NCI-H2029 (cell line): Measurements from ENCODE around the gene WWC2.

Source experiments
- DNase-seq: peaks from one replicate; lab custom pipeline; 2025; lab: John Stamatoyannopoulos, UW

Gene WWC2

DNA sequence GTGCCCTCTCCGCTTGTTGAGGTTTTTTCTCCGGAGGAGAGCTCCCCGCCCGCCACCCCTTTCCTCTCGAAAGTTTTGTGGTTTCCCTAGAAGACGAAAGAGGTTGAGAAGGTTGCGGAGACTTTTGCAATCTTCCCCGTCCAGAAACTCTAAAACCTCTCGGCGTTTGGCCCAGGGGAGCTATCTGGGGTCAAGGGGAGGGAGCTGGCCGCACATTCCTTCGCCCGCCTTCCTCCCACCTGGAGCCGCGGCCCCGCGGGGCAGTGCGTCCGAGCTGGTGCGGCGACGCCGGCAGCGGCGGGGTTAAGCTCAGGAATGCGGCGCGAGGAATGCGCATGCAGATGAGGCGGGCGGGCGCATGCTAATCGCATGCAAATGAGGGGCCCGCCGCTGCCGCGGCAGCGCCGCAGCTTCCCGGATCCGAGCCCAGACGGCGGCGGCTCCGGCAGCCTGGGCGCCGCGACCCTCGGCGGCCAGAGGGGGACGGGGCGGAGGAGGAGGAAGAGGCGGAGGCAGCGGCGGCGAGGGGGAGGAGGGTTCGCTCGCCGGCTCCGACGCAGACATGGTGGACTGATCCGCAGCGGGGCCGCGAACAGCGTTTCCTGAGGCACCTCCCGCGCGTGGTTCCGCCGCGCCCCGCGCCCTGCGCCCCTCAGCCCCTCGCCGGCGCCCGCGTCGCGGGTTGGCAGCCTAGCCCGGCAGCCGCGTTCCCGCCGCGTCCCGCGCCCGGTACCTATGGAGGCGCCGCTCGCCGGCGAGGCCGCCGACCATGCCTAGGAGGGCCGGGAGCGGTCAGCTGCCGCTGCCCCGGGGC lies at the start of gene WWC2:
TSS of gene WWC2 (plus strand) at position 535 of the 814 bp plus-strand sequence. CDS start at position 770, 235 bp downstream.
- peak; percentile 50 for DNase-seq

DNA sequence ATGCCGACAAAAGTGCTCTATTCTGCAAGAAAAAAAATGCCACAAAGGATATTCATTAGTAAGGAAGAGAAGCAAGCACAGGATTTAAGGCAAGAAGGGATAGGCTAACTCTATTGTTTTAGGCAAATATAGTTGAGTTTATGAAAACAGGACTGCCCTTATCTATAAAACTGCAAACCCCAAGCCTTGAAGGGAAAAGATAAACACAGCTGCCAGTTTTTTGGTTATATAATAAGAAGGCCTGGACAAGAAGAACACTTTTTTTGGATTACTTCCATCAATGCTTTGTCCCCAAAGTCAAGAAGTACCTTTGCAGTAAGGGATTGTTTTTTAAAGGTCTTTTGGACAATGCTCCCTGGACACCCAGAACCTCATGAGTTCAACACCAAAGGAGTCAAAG lies 45.4 kb upstream of the WWC2 start:
- no peak for DNase-seq

DNA sequence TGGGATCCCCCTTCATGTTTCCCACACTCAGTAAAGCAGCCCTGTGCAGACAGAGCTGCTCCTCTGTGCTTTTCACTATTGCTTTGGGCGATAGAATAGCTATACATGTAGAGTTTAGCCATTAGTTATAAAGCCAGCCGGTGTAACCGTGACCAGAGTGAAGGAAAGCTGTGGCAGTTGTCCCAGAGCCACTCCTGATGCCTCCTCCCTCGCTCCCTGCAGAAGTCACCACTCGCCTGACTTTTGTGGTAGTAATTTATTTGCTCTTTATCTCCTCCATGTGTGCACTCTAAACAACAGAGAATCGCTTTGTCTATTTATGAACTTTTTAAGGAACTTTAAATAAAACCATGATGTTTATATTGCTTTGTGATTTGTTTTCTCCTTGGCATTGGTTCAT lies 41.8 kb upstream of the WWC2 start:
- no peak for DNase-seq

DNA sequence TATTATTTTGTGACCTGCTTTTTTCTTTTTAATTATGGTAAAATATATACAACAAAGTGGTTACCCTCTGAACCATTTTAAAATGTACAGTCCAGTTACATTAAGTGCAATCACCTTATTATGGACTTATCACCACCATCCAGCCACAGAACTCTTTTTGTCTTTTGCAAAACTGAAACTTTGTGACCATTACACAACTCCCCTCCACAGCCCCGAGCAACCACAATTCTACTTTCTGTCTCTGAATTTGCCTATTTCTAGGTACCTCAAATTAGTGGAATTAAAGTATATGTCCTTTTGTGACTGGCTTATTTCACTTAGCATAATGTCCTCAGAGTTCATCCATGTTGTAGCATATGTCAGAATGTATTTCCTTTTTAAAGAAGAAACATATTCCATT lies 39.3 kb upstream of the WWC2 start:
- no peak for DNase-seq

DNA sequence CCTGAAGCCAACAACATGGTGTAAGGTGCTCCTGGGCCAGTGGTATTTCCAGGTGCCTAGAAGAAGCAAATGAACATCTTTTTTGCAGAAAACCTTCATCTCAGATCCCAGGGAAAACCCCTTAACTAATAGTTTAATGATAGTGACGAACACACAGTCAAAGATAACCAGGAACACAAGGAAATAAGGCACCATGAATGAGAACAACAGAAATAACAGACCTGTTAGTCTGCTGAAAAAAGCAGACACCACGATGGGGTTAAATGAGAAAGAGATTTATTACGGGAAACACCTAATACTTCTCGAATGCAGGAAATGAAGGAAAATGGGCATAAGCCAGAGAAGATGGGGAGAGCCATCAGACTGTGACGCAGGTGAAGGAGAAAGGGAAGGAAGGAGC lies 30.6 kb upstream of the WWC2 start:
- no peak for DNase-seq

DNA sequence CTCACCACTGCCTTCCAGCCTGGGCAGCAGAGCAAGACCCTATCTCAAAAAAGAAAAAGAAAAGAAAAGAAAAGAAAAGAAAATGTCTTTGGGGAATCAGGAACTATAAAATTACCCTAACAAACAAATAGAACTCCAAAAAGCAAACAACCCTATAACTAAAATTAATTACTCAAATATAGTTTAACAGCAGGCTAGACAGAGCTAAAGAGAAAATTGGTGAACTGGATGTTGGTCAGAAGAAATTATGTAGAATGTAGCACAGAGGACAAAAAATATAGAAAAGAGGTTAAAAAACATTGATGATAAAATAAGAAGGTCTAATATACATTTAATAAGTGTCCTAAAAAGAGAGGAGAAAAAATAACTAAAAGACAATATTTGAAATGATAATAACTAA lies 27.8 kb upstream of the WWC2 start:
- no peak for DNase-seq

DNA sequence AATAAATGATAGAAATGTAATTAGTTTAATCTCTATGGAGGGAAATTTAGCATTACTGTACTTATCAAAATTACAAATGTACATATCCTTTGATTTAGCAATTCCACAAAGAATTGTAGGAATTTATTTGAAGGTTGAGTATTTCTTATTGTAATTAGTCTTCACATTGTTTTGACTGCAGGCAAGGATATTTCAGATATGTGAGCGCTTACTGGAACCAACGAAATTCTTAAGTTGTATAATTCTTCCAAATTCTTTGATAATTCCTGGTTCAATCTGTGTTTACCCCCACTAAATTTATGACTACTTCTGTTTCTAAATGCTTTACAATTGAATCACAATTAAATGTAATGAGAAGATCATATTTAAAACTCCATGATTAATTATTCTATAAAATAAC lies 26.9 kb upstream of the WWC2 start:
- no peak for DNase-seq

DNA sequence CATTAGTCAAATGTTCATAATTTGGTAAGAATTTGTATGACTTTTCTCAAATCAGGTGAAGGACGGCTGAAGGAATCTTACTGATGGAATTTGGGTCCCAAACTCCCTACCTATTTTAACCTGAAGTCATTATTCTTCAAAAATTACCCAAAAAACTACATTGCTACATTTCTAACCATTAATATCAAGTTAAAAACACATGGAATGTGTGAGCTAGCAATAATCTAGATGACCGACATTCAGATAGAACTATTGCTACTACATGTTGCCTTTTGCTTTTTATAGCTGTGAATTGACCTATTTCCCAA lies 25.3 kb upstream of the WWC2 start:
- no peak for DNase-seq

DNA sequence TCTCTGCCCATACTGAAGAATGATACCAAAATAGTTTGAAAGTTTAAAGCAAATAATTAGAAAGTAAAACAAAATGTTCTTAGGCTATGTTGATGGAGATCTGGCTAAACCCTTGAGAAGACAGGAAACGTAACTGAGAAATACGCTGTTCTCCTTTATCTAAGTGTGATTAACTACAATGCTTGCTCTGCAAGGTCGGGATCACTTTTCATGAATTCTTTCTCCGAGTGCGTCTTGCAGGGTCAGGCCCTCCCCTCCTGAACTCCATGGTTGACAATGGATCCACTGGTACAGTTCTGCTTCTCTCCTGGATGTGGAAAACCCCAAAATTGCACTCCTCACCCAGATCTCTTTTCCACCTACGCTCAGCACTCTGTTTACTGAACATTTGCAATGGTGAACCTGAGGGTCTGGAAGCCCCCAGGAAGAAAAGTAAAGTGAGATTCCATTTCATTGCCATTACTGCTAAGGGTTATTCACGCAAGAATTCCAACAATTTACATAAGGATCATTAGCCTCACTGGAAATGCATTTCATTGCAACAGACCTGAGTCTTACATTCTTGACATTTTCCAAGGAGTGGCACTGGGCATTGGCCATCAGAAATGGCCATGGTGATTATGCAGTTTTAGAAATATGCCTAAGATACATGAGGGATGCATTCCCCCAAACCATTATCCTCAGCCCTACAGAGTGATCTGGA lies 24.6 kb upstream of the WWC2 start:
- DNase-seq: no peak

DNA sequence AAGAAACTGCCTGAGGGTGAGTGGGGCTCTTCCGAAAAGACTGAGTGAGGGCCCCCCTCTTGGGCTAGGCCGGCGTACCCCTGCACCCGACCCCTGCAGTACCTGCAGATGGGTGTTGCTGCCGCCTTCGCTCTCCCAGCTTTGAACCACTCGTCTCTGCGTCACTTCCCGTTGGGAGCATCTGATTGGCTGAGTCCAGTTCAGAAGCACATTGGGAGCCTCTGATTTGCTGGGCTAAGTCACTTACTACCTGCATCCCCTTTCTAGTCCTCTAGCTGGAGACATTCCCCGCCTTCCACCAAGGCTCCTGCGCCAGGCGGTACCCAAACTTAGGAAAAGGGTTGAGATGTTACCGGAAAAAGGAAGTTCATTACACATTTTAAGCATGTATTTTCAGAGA lies 20.4 kb upstream of the WWC2 start:
- DNase-seq: no peak

DNA sequence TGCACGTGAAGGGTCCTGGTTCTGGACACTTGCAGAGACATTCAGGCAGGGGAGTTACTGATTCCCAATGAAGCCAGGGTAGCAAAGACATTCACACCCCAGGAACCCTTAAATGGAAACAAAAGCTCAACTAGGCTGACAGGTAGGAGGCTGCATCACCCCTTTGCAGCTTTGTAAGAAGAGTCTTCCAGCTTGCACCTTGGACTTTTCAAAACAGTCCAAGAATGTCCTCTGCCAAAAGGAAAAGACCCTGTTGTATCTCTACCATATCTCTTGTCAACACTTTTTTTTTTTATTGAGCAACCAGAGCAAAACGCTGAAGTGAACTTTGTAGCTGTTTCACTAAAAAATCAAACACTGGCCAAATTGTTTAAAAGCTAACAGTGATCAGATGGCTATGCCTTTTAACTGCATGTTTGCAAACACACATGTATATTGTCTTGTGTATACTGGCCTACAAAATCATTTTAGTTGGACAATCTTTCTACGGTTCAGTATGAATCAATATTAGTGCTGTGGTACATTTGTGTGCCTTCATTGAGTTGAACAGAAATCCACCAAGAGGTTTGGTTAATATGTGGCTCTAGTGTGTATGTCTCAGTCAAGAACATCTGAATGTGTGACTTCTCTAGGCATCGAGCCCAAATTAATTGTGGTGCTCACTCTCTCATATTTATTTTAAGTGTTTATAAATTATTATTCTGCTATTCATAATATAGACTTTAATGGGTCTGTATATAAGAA lies 18.5 kb upstream of the WWC2 start:
- no peak for DNase-seq

DNA sequence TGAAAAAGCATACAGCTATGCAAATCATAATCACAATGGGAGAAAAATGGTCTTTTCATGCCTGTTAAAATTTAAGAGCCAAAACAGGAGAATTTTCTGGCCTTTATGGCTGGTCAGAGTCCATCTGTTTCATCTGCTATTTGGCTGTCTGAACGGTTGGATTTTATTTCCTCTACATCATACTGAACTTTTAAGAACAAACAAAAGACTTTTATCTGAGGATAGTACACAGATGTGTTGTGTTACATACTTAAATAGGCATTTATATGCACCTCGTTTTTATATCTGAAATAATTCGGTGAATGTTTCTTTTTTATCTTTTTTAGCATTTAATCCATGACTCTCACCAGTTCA lies 18.0 kb upstream of the WWC2 start:
- no peak for DNase-seq

DNA sequence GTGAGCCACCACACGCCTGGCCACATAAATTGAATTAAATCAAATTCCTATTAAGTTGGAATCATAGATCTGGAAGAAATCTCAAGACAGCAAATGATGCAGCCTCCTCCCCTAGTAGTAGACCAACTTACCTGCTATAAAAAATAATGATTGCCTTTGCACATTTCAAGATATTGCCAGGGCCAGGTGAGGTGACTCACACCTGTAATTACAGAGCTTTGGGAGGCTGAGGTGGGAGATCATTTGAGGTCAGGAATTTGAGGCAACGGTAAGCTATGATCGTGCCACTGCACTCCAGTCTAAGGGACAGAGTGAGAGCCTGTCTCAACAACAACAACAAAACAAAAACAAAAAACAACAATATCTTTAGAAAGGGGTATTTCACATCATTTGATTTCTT lies 17.0 kb upstream of the WWC2 start:
- DNase-seq: no peak

DNA sequence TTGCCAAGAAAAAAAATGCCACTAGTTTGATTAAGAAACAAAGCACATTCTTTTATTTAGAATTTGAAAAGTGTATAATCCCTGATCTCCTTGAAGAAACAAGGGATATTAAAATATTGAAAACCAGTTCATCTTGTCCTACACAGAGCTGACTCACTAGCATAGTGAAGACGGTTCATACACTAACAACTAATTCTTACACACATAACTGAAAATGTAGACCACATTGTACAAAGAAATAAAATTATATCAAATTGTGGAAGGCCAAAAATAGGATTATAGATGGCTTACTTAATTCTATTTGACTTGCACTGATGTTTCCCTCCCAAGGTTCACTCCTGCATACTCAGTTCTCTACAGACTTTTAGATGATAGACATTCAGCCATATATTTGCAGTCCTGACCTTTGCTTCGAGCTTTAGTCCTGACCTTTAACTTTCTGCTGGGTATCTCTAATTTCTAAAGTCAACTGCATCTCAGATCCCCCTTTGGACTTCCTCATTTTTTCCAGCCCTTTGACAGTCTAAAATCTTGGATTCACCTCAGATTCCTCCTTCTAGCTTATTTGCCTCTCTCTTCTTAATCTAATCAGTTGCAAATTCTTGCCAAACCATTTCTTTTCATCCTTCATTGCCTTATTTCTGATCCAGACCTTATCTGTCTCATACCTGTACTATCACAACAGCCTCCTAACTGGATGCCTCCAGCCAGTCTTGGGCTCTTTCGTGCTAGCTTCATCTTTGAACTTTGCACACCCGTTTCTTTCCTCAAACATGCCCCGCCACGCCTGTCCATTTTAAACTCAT lies 4.5 kb upstream of the WWC2 start:
- no peak for DNase-seq

DNA sequence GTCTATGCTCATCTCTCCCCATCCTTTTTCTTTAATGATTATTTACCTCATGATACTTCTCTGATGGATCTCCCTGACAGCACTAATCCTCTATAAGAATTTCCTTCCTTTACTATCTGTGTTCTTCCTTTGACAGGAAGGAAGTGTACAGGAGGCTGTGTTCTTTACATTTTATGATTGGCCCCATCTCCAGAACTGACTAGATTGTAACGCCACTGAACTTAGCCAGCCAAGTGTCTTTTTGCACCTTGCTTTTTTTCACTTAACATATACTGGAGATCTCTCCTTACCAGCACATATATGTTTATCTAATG lies 3.9 kb upstream of the WWC2 start:
- DNase-seq: no peak

DNA sequence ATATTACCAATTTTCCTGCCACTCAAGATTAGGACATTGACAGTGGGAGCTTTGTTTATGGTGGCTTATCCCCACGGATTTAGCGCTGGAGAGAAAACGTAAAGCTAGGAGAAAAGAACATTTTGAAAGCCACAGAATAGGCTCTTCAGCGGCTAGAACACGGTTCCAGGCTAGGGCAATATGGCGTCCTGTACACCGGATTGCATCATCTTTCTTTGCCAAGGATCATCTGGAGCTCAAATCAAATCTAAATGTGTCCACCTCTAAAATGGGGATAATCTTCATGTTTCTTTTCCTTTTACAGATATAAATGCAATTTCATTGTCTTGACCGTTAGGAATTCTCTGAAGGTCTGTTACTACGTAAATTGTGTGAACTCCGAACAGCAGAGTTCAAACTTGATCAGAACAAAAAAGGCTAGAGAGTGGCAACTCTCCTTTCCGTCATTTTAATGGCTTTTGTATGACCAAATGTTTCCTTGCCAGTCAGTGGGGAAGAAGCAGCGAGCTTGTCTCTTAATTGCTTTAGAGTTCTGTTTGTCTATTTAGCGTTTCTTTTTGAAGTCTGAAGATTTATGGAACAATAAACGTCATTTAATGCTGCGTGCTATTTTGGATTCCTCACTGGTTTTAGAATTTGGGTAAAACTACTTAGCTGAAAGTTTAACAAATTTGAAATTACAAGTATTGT lies 2.6 kb upstream of the WWC2 start:
- DNase-seq: no peak

DNA sequence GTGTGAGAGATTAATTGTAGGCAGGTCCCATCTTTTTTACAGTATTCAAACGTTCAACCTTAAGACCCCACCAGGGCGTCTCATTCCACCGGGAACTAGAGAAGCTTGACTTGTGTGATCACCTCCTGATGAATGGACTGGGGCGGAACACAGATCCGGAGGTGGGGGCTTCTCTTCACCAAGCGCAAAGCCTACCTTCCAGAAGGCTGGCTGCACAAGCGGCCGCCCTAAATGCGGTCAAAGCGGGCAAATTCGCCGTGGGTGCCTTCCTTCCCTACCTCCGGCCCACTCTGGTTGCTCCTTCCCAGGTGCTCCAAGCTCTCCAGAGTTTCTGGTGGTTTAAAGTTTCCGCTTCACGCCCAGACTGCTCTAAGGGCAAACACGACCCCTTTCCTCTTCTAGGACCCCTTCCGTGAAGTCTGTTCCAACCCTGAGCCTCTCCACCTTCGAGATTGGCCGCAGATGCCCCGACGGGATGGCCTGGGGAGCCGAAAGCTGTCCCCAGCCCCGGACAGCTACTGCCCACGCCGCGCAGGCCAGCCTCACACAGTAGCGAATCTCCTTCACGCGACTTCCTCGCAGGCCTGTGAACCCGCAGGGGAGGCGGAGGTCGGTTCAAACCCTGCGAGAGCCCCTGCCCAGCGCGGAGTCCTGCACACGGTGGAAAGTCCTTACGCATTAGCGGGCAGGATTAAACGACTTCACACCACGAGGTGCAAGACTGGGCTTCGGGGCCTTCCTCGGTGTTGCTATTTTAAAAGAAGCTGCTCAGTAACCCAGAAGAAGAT lies 1.6 kb upstream of the WWC2 start:
- DNase-seq: no peak

DNA sequence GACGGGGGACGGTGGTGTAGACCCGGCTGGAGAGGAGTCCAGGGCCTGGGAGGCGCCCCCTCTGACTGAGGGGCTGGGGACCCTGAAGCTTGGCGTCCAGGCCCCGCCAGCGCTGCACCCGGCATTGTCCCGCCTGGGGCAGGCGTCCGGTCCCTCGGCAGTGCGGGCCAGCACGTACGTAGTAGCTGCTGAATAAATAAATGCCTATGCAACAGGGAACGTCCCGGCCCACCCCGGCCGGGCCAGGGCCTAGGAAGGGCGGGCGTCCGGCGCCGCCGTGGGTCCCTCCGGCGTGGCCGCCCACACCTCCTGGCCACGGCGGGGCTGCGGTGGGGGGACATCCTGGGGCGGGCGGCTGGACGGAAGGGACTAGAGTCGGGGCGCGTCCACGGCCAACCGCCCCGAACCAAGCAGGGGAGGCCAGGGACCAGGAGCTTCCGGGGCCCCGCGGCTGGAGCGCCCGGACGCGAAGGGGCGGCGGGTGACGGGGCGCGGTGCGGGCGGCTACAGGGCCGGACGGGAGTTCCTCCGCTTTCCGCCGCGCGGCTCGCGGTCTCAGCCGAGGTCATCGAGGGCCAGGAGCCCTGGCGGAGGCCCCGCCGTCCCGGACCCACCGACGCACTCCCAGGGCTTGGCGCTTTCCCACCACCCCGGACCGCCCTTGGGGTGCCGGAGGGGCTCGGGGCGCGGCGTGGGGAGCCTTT lies 886 bp upstream of the WWC2 start:
- no peak for DNase-seq

DNA sequence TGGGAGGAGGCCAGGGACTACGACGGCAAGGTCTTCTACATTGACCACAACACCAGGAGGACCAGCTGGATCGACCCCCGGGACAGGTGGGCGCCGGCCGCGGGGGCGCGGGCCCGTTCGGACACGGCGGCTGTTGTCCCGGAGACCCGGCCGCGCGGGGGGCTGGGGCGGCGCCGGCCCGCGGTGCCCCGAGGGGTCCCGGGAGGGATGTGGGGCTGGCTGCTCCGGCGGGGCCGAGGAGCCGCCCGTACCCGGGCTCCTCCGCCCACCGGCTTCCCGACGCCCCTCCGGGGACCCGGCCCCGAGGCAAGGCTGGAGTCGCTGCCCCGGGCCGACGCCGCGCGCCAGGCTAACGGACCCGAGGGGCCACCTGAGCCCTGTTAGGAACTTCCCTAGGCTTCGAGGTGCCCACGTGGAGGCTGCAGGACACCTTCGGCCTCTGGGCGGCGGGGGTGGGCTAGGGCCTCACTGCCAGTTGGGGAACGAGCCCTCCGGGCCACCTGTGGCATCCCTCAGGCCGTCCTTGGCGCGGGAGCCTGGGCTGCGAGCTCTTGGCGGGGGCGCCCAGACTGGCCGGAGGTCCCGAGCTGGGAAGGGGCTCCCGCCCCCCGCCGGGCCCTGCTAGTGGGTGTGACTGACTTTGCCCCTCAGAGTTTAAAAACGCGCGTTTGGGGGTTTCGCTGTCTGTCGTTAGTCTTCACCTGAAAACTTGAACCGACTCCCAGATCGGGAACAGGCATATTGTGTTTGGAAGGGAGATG lies 660 bp downstream of the WWC2 start:
- DNase-seq: no peak

DNA sequence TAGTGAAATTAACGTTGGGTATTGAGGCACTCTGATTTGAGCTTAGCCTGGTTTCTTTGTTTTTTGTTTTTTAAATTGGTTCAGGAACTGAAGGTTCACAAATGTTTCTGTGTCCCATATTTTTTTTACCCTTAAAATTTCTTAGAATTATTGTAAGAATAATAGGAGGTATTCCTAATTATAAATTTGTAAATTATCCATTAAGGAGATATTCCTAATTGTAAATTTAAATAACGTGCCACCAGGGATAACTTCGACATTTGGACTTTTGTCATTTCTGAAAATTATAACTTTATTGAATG lies 1.2 kb downstream of the WWC2 start:
- no peak for DNase-seq
